22Rv1 (cell line): Measurements from ENCODE around the gene UBE4B.
"Not testable (repeated sequence)": the region's sequence is repeated elsewhere in the genome, so short reads cannot be mapped to it uniquely, and the experiment has no call there.

Experiments used
- H3K27ac ChIP-seq: fragments of 450-650 bp; 2 replicates; pipeline ENCODE4 v1.5.1; 2017
- ZFX ChIP-seq: fragments of 450-650 bp; IDR thresholded peaks from 2 replicates; pipeline ENCODE4 v1.6.1; 2017; ENCODE audit warnings: antibody characterized with exemption, borderline replicate concordance
- TF ChIP-seq, protein P1 (sequence below): fragments of 450-650 bp; IDR thresholded peaks from 2 replicates; pipeline ENCODE4 v1.5.1; 2017; ENCODE audit warnings: mild to moderate bottlenecking

The UBE4B gene

GRCh38 chr1:10064416-10065343 lies 31.9 kb downstream of the UBE4B start:
- H3K27ac ChIP-seq: no peak overlapping the region
- no peak for TF ChIP-seq ZFX
- TF ChIP-seq, protein P1, sequence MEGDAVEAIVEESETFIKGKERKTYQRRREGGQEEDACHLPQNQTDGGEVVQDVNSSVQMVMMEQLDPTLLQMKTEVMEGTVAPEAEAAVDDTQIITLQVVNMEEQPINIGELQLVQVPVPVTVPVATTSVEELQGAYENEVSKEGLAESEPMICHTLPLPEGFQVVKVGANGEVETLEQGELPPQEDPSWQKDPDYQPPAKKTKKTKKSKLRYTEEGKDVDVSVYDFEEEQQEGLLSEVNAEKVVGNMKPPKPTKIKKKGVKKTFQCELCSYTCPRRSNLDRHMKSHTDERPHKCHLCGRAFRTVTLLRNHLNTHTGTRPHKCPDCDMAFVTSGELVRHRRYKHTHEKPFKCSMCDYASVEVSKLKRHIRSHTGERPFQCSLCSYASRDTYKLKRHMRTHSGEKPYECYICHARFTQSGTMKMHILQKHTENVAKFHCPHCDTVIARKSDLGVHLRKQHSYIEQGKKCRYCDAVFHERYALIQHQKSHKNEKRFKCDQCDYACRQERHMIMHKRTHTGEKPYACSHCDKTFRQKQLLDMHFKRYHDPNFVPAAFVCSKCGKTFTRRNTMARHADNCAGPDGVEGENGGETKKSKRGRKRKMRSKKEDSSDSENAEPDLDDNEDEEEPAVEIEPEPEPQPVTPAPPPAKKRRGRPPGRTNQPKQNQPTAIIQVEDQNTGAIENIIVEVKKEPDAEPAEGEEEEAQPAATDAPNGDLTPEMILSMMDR: no peak

- no peak overlapping the region for H3K27ac ChIP-seq
- TF ChIP-seq ZFX: no peak
- TF ChIP-seq, protein P1: no peak
Observed at GRCh38 chr1:10065344-10065685, 32.6 kb downstream of the UBE4B start.

DNA sequence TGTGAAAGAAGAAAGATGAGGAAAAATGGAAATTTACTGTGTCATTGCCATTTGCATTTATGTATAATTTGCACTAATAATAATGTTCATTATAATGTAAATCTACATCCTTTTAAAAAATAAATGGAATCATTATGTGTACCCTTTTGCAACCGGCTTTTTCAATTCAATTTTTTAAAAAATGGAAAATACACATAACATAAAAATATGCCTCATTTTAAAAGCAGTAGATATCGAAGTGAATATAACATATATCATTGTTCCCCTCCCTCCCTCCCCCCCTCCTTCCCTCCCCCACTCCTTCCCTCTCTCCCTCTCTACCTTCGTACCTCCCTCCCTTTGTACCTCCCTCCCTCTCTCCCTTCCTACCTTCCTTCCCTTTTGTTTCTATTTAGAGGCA lies 33.0 kb downstream of the UBE4B start:
- TF ChIP-seq ZFX: no peak
- TF ChIP-seq, protein P1: no peak
- no peak overlapping the region for H3K27ac ChIP-seq

DNA sequence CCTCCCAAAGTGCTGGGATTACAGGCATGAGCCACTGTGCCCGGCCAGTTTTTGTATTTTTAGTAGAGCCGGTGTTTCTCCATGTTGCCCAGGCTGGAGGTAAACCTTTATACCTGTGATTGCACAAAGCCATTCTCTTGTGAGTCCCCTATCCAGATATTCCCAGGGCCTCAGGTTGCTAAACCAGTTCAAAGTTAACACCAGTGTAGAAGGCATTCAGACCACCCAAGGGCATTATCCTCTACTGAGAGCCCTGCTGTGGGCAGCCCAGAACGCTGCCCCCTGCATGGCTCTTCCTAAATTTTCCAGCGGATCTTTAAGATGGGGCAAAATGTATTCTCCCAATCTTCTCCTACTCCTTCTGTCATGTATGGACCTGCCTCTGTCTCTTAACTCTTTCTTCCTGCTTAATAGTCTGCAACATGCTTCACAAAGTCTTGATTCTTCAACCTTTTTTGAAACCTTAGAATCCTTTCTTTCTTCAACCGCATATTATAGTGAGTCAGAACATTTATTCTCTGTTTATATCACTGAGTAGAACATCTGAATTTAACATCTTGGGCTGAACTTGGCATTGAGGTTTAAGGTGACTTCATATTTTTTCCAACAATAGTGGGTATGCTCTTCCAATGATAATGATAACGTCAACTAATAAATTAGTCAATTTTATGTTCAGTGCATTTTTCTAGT lies 36.0 kb downstream of the UBE4B start:
- TF ChIP-seq ZFX: no peak
- TF ChIP-seq, protein P1: no peak
- H3K27ac ChIP-seq: no peak overlapping the region

DNA sequence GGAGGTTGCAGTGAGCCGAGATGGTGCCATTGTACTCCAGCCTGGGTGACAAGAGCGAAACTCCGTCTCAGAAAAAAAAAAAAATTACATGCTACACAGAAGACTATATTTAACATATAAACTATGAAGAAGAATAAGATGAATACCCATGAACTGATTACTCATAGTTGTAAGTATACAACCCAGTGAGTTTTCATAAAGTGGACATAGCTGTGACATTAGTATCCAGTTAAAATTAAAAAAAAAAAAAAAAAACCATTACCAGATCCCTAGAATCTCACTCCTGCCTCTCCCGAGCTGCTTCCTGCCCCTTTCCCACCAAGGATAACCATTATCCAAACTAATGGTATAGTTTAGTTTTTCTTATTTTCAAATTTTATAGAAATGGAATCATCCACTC lies 37.4 kb downstream of the UBE4B start:
- no peak overlapping the region for H3K27ac ChIP-seq
- TF ChIP-seq, protein P1: no peak
- TF ChIP-seq ZFX: no peak

DNA sequence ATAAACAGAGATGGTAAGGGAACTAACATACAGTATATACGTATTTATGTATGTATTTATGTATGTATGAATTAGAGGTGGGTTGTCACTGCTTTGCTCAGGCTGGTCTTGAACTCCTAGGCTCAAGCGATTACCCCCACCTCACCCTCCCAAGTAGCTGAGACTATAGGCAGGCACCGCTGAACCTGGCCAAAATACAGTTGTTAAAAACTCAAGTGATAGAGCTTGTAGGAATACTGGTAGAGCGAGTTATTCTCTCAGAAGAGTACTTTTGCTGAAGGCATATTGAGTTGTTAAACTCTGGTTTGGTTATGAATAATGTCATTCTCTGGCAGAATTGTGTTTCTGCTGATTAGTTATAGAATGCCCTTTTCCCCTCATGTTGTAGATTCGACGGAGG lies 38.9 kb downstream of the UBE4B start:
- H3K27ac ChIP-seq: no peak overlapping the region
- TF ChIP-seq, protein P1: no peak
- TF ChIP-seq ZFX: no peak

DNA sequence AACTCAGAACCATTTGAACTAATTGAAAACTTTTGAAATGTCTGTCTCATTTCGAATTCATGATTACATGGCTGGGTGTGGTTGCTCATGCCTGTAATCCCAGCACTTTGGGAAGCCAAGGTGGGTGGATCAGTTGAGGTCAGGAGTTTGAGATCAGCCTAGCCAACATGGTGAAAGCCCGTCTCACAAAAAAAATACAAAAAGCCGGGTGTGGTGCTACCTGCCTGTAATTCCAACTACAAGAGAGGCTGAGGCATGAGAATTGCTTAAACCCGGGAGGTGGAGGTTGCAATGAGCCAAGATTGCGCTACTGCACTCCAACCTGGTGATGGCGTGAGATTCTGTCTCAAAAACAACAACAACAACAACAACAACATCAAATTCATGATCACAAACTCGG lies 40.6 kb downstream of the UBE4B start:
- not testable (repeated sequence) for H3K27ac ChIP-seq
